ENCODE measurements around the gene PXYLP1. TPM values are rescaled to one million over a fixed set of nuclear protein-coding genes. Genes with fewer than 3 reads are reported as not detected.

Gene PXYLP1
- total RNA-seq, 1 experiment from 2014 or later = 11.3 TPM

DNA sequence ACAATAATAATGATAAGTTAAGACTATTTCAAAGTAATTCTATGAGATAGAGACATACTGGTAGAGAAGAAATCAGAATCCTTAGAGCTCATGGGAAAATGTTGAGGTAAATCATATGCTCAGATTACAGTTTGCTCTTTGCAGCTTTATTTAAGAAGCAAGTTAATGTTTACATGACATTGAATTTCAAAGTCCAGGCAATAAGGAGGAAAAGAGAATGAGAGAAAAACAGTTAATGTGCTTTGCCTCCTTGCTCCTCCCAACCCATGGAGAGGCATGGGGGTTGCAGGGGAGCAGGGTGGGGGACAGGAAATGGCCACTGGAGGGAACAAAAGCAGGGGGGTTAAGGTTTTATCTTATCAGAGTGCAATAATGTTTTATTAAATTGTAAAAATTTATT is 94.5 kb downstream of the PXYLP1 start:
- BruUV-seq (replicated peaks) = no TSS peak
- no peak for TF ChIP-seq EZH2 (IDR thresholded peaks at IDR 0.05; ENCODE audit: borderline replicate concordance, low read depth, low read length, poor library complexity, severe bottlenecking)
- TF ChIP-seq, protein P1, sequence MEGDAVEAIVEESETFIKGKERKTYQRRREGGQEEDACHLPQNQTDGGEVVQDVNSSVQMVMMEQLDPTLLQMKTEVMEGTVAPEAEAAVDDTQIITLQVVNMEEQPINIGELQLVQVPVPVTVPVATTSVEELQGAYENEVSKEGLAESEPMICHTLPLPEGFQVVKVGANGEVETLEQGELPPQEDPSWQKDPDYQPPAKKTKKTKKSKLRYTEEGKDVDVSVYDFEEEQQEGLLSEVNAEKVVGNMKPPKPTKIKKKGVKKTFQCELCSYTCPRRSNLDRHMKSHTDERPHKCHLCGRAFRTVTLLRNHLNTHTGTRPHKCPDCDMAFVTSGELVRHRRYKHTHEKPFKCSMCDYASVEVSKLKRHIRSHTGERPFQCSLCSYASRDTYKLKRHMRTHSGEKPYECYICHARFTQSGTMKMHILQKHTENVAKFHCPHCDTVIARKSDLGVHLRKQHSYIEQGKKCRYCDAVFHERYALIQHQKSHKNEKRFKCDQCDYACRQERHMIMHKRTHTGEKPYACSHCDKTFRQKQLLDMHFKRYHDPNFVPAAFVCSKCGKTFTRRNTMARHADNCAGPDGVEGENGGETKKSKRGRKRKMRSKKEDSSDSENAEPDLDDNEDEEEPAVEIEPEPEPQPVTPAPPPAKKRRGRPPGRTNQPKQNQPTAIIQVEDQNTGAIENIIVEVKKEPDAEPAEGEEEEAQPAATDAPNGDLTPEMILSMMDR (conservative IDR thresholded peaks at IDR 0.05; ENCODE audit: low read depth, low read length) = no peak
- ChIA-PET POLR2A (ENCODE audit: low non-redundant PET) (no interaction called here), CTCF (no interaction called here)
- DNase-seq (ENCODE audit: low spot score) = no peak
- no peaks in the 10 kb centered on the region for H3K9me3 ChIP-seq (ENCODE audit: low read depth, low read length, poor library complexity, severe bottlenecking)
- H3K27ac ChIP-seq (ENCODE audit: low read depth, low read length, poor library complexity, severe bottlenecking) = no peak overlapping the region
- no peaks in the 10 kb centered on the region for H3K4me1 ChIP-seq (ENCODE audit: insufficient read depth, low read length, poor library complexity, severe bottlenecking)
- no peaks in the 10 kb centered on the region for H3K36me3 ChIP-seq (ENCODE audit: insufficient read depth, low read length, poor library complexity, severe bottlenecking)
- intact Hi-C loops (cut with micrococcal nuclease; ENCODE audit: unreplicated experiment) = no loop called here
- no peak overlapping the region for H3K4me3 ChIP-seq (ENCODE audit: low read depth, low read length, poor library complexity, severe bottlenecking)
- no peaks in the 10 kb centered on the region for H3K27me3 ChIP-seq (replicated peaks; ENCODE audit: insufficient read depth, low read depth, low read length, poor library complexity)

DNA sequence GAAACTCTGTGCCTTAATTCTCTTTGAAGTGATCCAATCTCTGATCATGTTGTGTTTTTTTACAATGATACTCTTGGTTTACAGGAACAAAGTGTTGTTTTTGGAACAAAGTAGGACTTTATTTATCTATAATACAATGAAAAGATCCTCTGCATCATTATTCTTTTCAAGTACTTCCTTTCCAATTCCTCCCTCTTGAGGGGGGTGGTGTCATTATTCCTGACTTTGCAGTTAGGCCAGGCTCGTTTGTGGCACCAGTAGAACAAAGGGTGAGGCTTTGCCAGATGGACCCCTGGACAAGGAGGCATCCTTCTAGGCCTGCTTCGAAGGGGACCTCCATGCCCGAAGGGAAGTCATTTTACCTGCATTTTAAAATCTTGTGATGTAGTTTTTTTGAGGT is 95.0 kb downstream of the PXYLP1 start:
- intact Hi-C loops (cut with micrococcal nuclease; ENCODE audit: unreplicated experiment) = no loop called here

DNA sequence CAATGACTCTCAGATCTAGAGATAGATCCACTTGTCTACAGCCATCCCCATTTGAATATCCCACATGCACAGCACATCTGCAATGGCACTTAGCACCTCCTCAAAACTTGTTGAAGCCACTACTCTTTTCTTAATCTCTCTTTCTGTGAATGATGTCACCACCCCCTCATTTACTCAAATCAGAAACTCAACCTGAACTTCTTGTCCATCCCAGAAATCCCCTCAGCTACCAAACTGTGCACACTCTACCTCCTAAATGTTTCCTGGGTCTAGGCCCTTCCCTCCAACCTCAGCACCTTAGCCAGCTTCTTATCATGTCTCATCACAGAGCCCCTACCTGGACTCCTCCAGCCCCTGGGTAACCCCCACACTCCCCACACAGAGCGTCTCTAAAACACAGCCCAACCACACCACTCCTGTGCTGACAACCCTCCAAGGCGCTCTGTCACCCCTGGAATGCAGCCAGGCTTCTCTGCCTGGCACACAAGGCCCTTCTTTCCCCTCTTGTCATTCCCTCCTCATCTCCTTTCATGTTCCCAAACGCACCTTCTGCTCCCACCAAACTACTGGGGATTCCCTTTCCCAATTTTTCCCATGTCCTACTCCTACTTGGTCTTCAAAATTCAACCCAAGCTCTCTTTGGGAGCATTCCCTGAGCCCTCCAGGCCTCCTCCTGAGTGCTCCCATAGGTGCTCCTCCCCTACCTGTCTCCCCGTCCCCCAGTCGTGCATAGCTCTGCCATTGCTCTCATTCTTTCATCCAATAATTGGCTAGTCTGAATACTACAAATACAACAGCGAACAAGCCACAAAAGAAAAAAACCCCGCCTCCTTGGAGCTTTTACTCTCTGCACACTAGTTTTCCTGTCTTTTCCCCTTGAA is 96.9 kb downstream of the PXYLP1 start:
- no peaks in the 10 kb centered on the region for H3K4me1 ChIP-seq (ENCODE audit: insufficient read depth, low read length, poor library complexity, severe bottlenecking)
- no peak overlapping the region for H3K4me3 ChIP-seq (ENCODE audit: low read depth, low read length, poor library complexity, severe bottlenecking)
- no peak for DNase-seq (ENCODE audit: low spot score)
- ChIA-PET CTCF (no interaction called here), POLR2A (ENCODE audit: low non-redundant PET) (no interaction called here)
- no peaks in the 10 kb centered on the region for H3K27me3 ChIP-seq (replicated peaks; ENCODE audit: insufficient read depth, low read depth, low read length, poor library complexity)
- no TSS peak for BruUV-seq (replicated peaks)
- H3K27ac ChIP-seq (ENCODE audit: low read depth, low read length, poor library complexity, severe bottlenecking) = no peak overlapping the region
- TF ChIP-seq, protein P1 (conservative IDR thresholded peaks at IDR 0.05; ENCODE audit: low read depth, low read length) = no peak
- no peak for TF ChIP-seq EZH2 (IDR thresholded peaks at IDR 0.05; ENCODE audit: borderline replicate concordance, low read depth, low read length, poor library complexity, severe bottlenecking)
- H3K36me3 ChIP-seq (ENCODE audit: insufficient read depth, low read length, poor library complexity, severe bottlenecking) = no peaks in the 10 kb centered on the region
- intact Hi-C loops (cut with micrococcal nuclease; ENCODE audit: unreplicated experiment) = no loop called here
- no peaks in the 10 kb centered on the region for H3K9me3 ChIP-seq (ENCODE audit: low read depth, low read length, poor library complexity, severe bottlenecking)

More for the DNA sequence above, 95.0 kb downstream of the PXYLP1 start:
- Histone ChIP-seq H3K9me3 (ENCODE audit: low read depth, low read length, poor library complexity, severe bottlenecking) (no peaks in the 10 kb centered on the region), H3K4me3 (ENCODE audit: low read depth, low read length, poor library complexity, severe bottlenecking) (no peak overlapping the region), H3K27ac (ENCODE audit: low read depth, low read length, poor library complexity, severe bottlenecking) (no peak overlapping the region), H3K4me1 (ENCODE audit: insufficient read depth, low read length, poor library complexity, severe bottlenecking) (no peaks in the 10 kb centered on the region), H3K36me3 (ENCODE audit: insufficient read depth, low read length, poor library complexity, severe bottlenecking) (no peaks in the 10 kb centered on the region), H3K27me3 (replicated peaks; ENCODE audit: insufficient read depth, low read depth, low read length, poor library complexity) (no peaks in the 10 kb centered on the region)
- no peak for DNase-seq (ENCODE audit: low spot score)
- CTCF ChIA-PET = no interaction called here
- no peak for TF ChIP-seq EZH2 (IDR thresholded peaks at IDR 0.05; ENCODE audit: borderline replicate concordance, low read depth, low read length, poor library complexity, severe bottlenecking)
- TF ChIP-seq, protein P1 (conservative IDR thresholded peaks at IDR 0.05; ENCODE audit: low read depth, low read length) = no peak
- BruUV-seq (replicated peaks) = no TSS peak
- POLR2A ChIA-PET (ENCODE audit: low non-redundant PET) = no interaction called here

Data from A673 (cell line).